ENCODE measurements around the gene OAS3.
"Not testable (repeated sequence)": the region's sequence is repeated elsewhere in the genome, so short reads cannot be mapped to it uniquely, and the experiment has no call there.

The OAS3 gene

DNA sequence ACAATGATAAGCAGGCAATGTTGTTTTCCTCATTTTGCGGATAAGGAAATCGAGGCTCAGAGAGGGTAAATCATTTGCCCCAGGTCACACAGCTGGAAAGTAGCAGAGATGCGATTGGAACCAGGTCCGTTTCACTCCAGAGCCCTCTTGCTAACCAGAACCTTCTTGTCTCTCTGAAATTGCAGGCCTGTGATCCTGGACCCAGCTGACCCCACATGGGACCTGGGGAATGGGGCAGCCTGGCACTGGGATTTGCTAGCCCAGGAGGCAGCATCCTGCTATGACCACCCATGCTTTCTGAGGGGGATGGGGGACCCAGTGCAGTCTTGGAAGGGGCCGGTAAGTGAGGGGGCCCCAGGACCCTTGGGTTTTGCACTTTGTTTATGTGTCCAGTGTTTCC is 9.5 kb downstream of the OAS3 start:
- no peaks in the 10 kb centered on the region for H3K27me3 ChIP-seq (ENCODE audit: insufficient read depth, low read length)
- H3K4ac ChIP-seq (ENCODE audit: low read depth, low read length): no peak overlapping the region
- no peak overlapping the region for H4K12ac ChIP-seq (ENCODE audit: low read depth, low read length)
- H3K27ac ChIP-seq (ENCODE audit: low read depth, low read length): no peak overlapping the region
- no peaks in the 10 kb centered on the region for H3K9me3 ChIP-seq (ENCODE audit: insufficient read depth, low read depth, low read length)
- no peaks in the 10 kb centered on the region for H3K36me3 ChIP-seq (ENCODE audit: control insufficient read depth in 1 of 2, insufficient read depth in 2 of 2, low read length in 2 of 2)
- H3K4me1 ChIP-seq (ENCODE audit: control insufficient read depth in 1 of 2, insufficient read depth in 2 of 2, low read length in 2 of 2): no peaks in the 10 kb centered on the region
- no peak overlapping the region for H3K9ac ChIP-seq (ENCODE audit: low read length)
- WGBS (ENCODE audit: extremely low coverage, insufficient coverage, insufficient read length): no CpG with 5 or more reads among the region's 5 CpGs
- H4K8ac ChIP-seq (ENCODE audit: low read depth, low read length): no peak overlapping the region
- no peaks in the 10 kb centered on the region for H3K79me1 ChIP-seq (ENCODE audit: low read length)
- H2BK120ac ChIP-seq (ENCODE audit: insufficient read depth, low read length, poor library complexity): no peak overlapping the region
- H2AK5ac ChIP-seq (ENCODE audit: low read length): no peak overlapping the region
- H3K4me2 ChIP-seq (ENCODE audit: low read length): no peak overlapping the region
- H2BK5ac ChIP-seq (ENCODE audit: low read depth, low read length, poor library complexity): no peak overlapping the region
- H3K14ac ChIP-seq (ENCODE audit: low read length): no peak overlapping the region
- no peak overlapping the region for H2BK12ac ChIP-seq (ENCODE audit: low read length)
- H3K79me2 ChIP-seq (ENCODE audit: control insufficient read depth, insufficient read depth, low read length, poor library complexity): no peaks in the 10 kb centered on the region
- H3K18ac ChIP-seq (ENCODE audit: low read length): no peak overlapping the region
- H3K23ac ChIP-seq (ENCODE audit: low read length): no peak overlapping the region
- no peak for DNase-seq
- no peak overlapping the region for H4K91ac ChIP-seq (ENCODE audit: low read depth, low read length)
- H3K4me3 ChIP-seq (ENCODE audit: low read depth, low read length): no peak overlapping the region
- no peak overlapping the region for H2AFZ ChIP-seq (ENCODE audit: insufficient read depth, low read length, poor library complexity)

DNA sequence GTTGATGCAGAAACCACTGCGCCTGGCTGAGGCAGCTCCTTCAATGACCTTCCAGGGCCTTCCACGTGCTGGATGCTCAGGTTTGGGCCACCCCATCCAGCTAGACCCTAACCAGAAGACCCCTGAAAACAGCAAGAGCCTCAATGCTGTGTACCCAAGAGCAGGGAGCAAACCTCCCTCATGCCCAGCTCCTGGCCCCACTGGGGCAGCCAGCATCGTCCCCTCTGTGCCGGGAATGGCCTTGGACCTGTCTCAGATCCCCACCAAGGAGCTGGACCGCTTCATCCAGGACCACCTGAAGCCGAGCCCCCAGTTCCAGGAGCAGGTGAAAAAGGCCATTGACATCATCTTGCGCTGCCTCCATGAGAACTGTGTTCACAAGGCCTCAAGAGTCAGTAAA is 10.5 kb downstream of the OAS3 start:
- Histone ChIP-seq H3K27me3 (ENCODE audit: insufficient read depth, low read length) (no peaks in the 10 kb centered on the region), H2BK5ac (ENCODE audit: low read depth, low read length, poor library complexity) (no peak overlapping the region), H3K36me3 (ENCODE audit: control insufficient read depth in 1 of 2, insufficient read depth in 2 of 2, low read length in 2 of 2) (no peaks in the 10 kb centered on the region), H2AFZ (ENCODE audit: insufficient read depth, low read length, poor library complexity) (no peak overlapping the region), H3K79me1 (ENCODE audit: low read length) (no peaks in the 10 kb centered on the region), H3K18ac (ENCODE audit: low read length) (no peak overlapping the region), H3K4me2 (ENCODE audit: low read length) (no peak overlapping the region), H4K12ac (ENCODE audit: low read depth, low read length) (peak overlapping the region; percentile 22), H4K91ac (ENCODE audit: low read depth, low read length) (no peak overlapping the region), H3K9me3 (ENCODE audit: insufficient read depth, low read depth, low read length) (no peaks in the 10 kb centered on the region), H2AK5ac (ENCODE audit: low read length) (no peak overlapping the region), H3K27ac (ENCODE audit: low read depth, low read length) (no peak overlapping the region), H3K4me3 (ENCODE audit: low read depth, low read length) (no peak overlapping the region), H3K4me1 (ENCODE audit: control insufficient read depth in 1 of 2, insufficient read depth in 2 of 2, low read length in 2 of 2) (no peaks in the 10 kb centered on the region), H2BK12ac (ENCODE audit: low read length) (no peak overlapping the region), H3K23ac (ENCODE audit: low read length) (no peak overlapping the region), H2BK120ac (ENCODE audit: insufficient read depth, low read length, poor library complexity) (no peak overlapping the region), H3K14ac (ENCODE audit: low read length) (no peak overlapping the region), H4K8ac (ENCODE audit: low read depth, low read length) (no peak overlapping the region), H3K9ac (ENCODE audit: low read length) (no peak overlapping the region), H3K4ac (ENCODE audit: low read depth, low read length) (no peak overlapping the region), H3K79me2 (ENCODE audit: control insufficient read depth, insufficient read depth, low read length, poor library complexity) (no peaks in the 10 kb centered on the region)
- WGBS (ENCODE audit: extremely low coverage, insufficient coverage, insufficient read length): no CpG with 5 or more reads among the region's 7 CpGs
- DNase-seq: no peak

DNA sequence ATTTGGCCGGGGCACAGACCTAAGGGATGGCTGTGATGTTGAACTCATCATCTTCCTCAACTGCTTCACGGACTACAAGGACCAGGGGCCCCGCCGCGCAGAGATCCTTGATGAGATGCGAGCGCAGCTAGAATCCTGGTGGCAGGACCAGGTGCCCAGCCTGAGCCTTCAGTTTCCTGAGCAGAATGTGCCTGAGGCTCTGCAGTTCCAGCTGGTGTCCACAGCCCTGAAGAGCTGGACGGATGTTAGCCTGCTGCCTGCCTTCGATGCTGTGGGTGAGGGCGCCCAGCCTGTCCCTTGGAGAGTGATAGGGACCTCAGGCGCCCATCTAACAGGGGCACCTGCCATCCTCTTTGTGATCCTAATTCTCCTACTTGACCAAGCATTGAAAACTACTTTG is 12.4 kb downstream of the OAS3 start:
- H3K4me2 ChIP-seq (ENCODE audit: low read length): no peak overlapping the region
- no peaks in the 10 kb centered on the region for H3K27me3 ChIP-seq (ENCODE audit: insufficient read depth, low read length)
- no peak overlapping the region for H4K8ac ChIP-seq (ENCODE audit: low read depth, low read length)
- no peaks in the 10 kb centered on the region for H3K4me1 ChIP-seq (ENCODE audit: control insufficient read depth in 1 of 2, insufficient read depth in 2 of 2, low read length in 2 of 2)
- no peak overlapping the region for H3K18ac ChIP-seq (ENCODE audit: low read length)
- H2BK5ac ChIP-seq (ENCODE audit: low read depth, low read length, poor library complexity): no peak overlapping the region
- peak; percentile 78 to 88 for DNase-seq
- H3K14ac ChIP-seq (ENCODE audit: low read length): no peak overlapping the region
- no peak overlapping the region for H4K12ac ChIP-seq (ENCODE audit: low read depth, low read length)
- no peak overlapping the region for H2BK120ac ChIP-seq (ENCODE audit: insufficient read depth, low read length, poor library complexity)
- H3K4me3 ChIP-seq (ENCODE audit: low read depth, low read length): no peak overlapping the region
- H3K79me1 ChIP-seq (ENCODE audit: low read length): no peaks in the 10 kb centered on the region
- no peak overlapping the region for H3K4ac ChIP-seq (ENCODE audit: low read depth, low read length)
- WGBS (ENCODE audit: extremely low coverage, insufficient coverage, insufficient read length): no CpG with 5 or more reads among the region's 11 CpGs
- H3K79me2 ChIP-seq (ENCODE audit: control insufficient read depth, insufficient read depth, low read length, poor library complexity): no peaks in the 10 kb centered on the region
- no peak overlapping the region for H2AK5ac ChIP-seq (ENCODE audit: low read length)
- H3K9me3 ChIP-seq (ENCODE audit: insufficient read depth, low read depth, low read length): no peaks in the 10 kb centered on the region
- no peak overlapping the region for H2AFZ ChIP-seq (ENCODE audit: insufficient read depth, low read length, poor library complexity)
- no peak overlapping the region for H4K91ac ChIP-seq (ENCODE audit: low read depth, low read length)
- H3K27ac ChIP-seq (ENCODE audit: low read depth, low read length): no peak overlapping the region
- H3K23ac ChIP-seq (ENCODE audit: low read length): no peak overlapping the region
- H3K36me3 ChIP-seq (ENCODE audit: control insufficient read depth in 1 of 2, insufficient read depth in 2 of 2, low read length in 2 of 2): no peaks in the 10 kb centered on the region
- no peak overlapping the region for H2BK12ac ChIP-seq (ENCODE audit: low read length)
- no peak overlapping the region for H3K9ac ChIP-seq (ENCODE audit: low read length)

DNA sequence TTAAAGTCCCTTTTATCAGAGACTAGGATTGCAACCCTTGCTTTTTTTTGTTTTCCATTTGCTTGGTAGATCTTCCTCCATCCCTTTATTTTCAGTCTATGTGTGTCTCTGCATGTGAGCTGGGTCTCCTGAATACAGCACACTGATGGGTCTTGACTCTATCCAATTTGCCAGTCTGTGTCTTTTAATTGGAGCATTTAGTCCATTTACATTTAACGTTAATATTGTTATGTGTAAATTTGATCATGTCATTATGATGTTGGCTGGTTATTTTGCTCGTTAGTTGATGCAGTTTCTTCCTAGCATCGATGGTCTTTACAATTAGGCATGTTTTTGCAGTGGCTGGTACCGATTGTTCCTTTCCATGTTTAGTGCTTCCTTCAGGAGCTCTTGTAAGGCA is 18.9 kb downstream of the OAS3 start:
- H2AK5ac ChIP-seq (ENCODE audit: low read length); H3K23ac ChIP-seq (ENCODE audit: low read length); H4K8ac ChIP-seq (ENCODE audit: low read depth, low read length); H4K12ac ChIP-seq (ENCODE audit: low read depth, low read length); H4K91ac ChIP-seq (ENCODE audit: low read depth, low read length); DNase-seq; H3K27ac ChIP-seq (ENCODE audit: low read depth, low read length); H3K4ac ChIP-seq (ENCODE audit: low read depth, low read length); H3K79me1 ChIP-seq (ENCODE audit: low read length); H2BK5ac ChIP-seq (ENCODE audit: low read depth, low read length, poor library complexity); H3K79me2 ChIP-seq (ENCODE audit: control insufficient read depth, insufficient read depth, low read length, poor library complexity); H2BK12ac ChIP-seq (ENCODE audit: low read length); H3K9me3 ChIP-seq (ENCODE audit: insufficient read depth, low read depth, low read length); H2AFZ ChIP-seq (ENCODE audit: insufficient read depth, low read length, poor library complexity); H3K27me3 ChIP-seq (ENCODE audit: insufficient read depth, low read length); H3K4me3 ChIP-seq (ENCODE audit: low read depth, low read length); H3K4me1 ChIP-seq (ENCODE audit: control insufficient read depth in 1 of 2, insufficient read depth in 2 of 2, low read length in 2 of 2); H3K4me2 ChIP-seq (ENCODE audit: low read length); H3K9ac ChIP-seq (ENCODE audit: low read length); H3K14ac ChIP-seq (ENCODE audit: low read length); H3K36me3 ChIP-seq (ENCODE audit: control insufficient read depth in 1 of 2, insufficient read depth in 2 of 2, low read length in 2 of 2); H3K18ac ChIP-seq (ENCODE audit: low read length); H2BK120ac ChIP-seq (ENCODE audit: insufficient read depth, low read length, poor library complexity): not testable (repeated sequence)
- no CpG with 5 or more reads among the region's 4 CpGs for WGBS (ENCODE audit: extremely low coverage, insufficient coverage, insufficient read length)
